Measurements from ENCODE around the gene LAMTOR1.

The LAMTOR1 gene

GRCh38 chr11:72116019-72116755 lies 13.1 kb upstream of the LAMTOR1 start:
- DNase-seq = no peak

- DNase-seq = no peak
These were observed 11.5 kb upstream of the LAMTOR1 start for GRCh38 chr11:72114570-72114969.

GRCh38 chr11:72112978-72113808 lies 10.1 kb upstream of the LAMTOR1 start:
- no peak for DNase-seq

- DNase-seq = peak; percentile 91
These were observed 9.3 kb upstream of the LAMTOR1 start, which contains the start of gene ANAPC15 for GRCh38 chr11:72112143-72112977. ANAPC15 (minus strand) TSS chr11:72112695; CDS start chr11:72111276, 1,419 bp downstream.

- no peak for DNase-seq
These were observed 8.4 kb upstream of the LAMTOR1 start for GRCh38 chr11:72111300-72112142.

GRCh38 chr11:72105888-72106287 lies 2.8 kb upstream of the LAMTOR1 start, which contains the start of gene TOMT:
TOMT (plus strand) TSS chr11:72105924; CDS start chr11:72105952, 28 bp downstream.
- no peak for DNase-seq

GRCh38 chr11:72103754-72104167 lies 664 bp upstream of the LAMTOR1 start:
- peak; percentile 8 for DNase-seq

GRCh38 chr11:72102631-72102945 lies 509 bp downstream of the LAMTOR1 start:
- no peak for DNase-seq

GRCh38 chr11:72102162-72102561 lies 935 bp downstream of the LAMTOR1 start:
- DNase-seq = no peak

GRCh38 chr11:72100462-72100861 lies 2.6 kb downstream of the LAMTOR1 start:
- DNase-seq = no peak

- no peak for DNase-seq
These were observed 3.1 kb downstream of the LAMTOR1 start for GRCh38 chr11:72100009-72100408.

GRCh38 chr11:72098741-72099140 lies 4.4 kb downstream of the LAMTOR1 start:
- no peak for DNase-seq

GRCh38 chr11:72091292-72091691 lies 11.8 kb downstream of the LAMTOR1 start:
- peak; percentile 56 for DNase-seq

- no peak for DNase-seq
These were observed 14.9 kb downstream of the LAMTOR1 start for GRCh38 chr11:72088076-72088808.

- DNase-seq = no peak
These were observed 17.3 kb downstream of the LAMTOR1 start for GRCh38 chr11:72085621-72086351.

GRCh38 chr11:72084965-72085364 lies 18.1 kb downstream of the LAMTOR1 start:
- no peak for DNase-seq

- no peak for DNase-seq
These were observed 19.0 kb downstream of the LAMTOR1 start for GRCh38 chr11:72084076-72084475.

GRCh38 chr11:72083414-72083813 lies 19.7 kb downstream of the LAMTOR1 start:
- no peak for DNase-seq

- no peak for DNase-seq
These were observed 21.2 kb downstream of the LAMTOR1 start for GRCh38 chr11:72081821-72082453.

- no peak for DNase-seq
These were observed 21.9 kb downstream of the LAMTOR1 start for GRCh38 chr11:72081184-72081644.

Measured in T-helper 9 cell (primary cell).